ENCODE data around the gene KPNA2. TPM values are rescaled to one million over a fixed set of nuclear protein-coding genes. Genes with fewer than 3 reads are reported as not detected.

The KPNA2 gene
- total RNA-seq, 2 donors from 2014 or later, result 248 to 310 TPM

- no peaks in the 10 kb centered on the region for H3K36me3 Mint-ChIP-seq (ENCODE audit: low read depth)
- H3K4me3 ChIP-seq (ENCODE audit: low read length), result no peak overlapping the region
- no peak overlapping the region for H3K9ac ChIP-seq (ENCODE audit: extremely low read depth, low read length, poor library complexity, severe bottlenecking)
These were observed 17.9 kb downstream of the KPNA2 start for GRCh38 chr17:68053231-68054013.

GRCh38 chr17:68054296-68054900, 18.9 kb downstream of the KPNA2 start:
- H3K4me1 Mint-ChIP-seq, result peaks cover 6% of the 10 kb centered on the region
- no peaks in the 10 kb centered on the region for H3K27me3 Mint-ChIP-seq (ENCODE audit: insufficient read depth)
- no peak overlapping the region for H3K27ac ChIP-seq (ENCODE audit: low read depth, low read length)

More at GRCh38 chr17:68053231-68054013, 17.9 kb downstream of the KPNA2 start:
- Histone ChIP-seq H3K9me3 (ENCODE audit: control insufficient read depth, low read length) (no peaks in the 10 kb centered on the region), H3K36me3 (ENCODE audit: control insufficient read depth, insufficient read depth, low read length) (no peaks in the 10 kb centered on the region), H3K4me1 (ENCODE audit: control insufficient read depth, insufficient read depth, low read length) (no peaks in the 10 kb centered on the region), H3K27me3 (ENCODE audit: control insufficient read depth, insufficient read depth, low read length, poor library complexity, severe bottlenecking) (no peaks in the 10 kb centered on the region), H3K27ac (ENCODE audit: low read depth, low read length) (peak overlapping the region; percentile 53)
- Mint-ChIP-seq H3K27ac (no peak overlapping the region), H3K9me3 (peaks cover 8% of the 10 kb centered on the region), H3K4me1 (peaks cover 6% of the 10 kb centered on the region), H3K4me3 (no peak overlapping the region), H3K27me3 (ENCODE audit: insufficient read depth) (no peaks in the 10 kb centered on the region)
- WGBS, 2 experiments (ENCODE audit: insufficient coverage in 1 of 2, insufficient read length in 1 of 2), result 91% methylated on average over 7 to 9 of the region's 9 CpGs
- DNase-seq, result peak; percentile 52
- no peak for TF ChIP-seq CTCF (conservative IDR thresholded peaks at IDR 0.05)

GRCh38 chr17:68057531-68057952, 22.0 kb downstream of the KPNA2 start:
- no peaks in the 10 kb centered on the region for H3K36me3 Mint-ChIP-seq (ENCODE audit: low read depth)
- Histone ChIP-seq H3K27me3 (ENCODE audit: control insufficient read depth, insufficient read depth, low read length, poor library complexity, severe bottlenecking) (no peaks in the 10 kb centered on the region), H3K9me3 (ENCODE audit: control insufficient read depth, low read length) (no peaks in the 10 kb centered on the region), H3K27ac (ENCODE audit: low read depth, low read length) (no peak overlapping the region), H3K4me3 (ENCODE audit: low read length) (no peak overlapping the region), H3K36me3 (ENCODE audit: control insufficient read depth, insufficient read depth, low read length) (no peaks in the 10 kb centered on the region), H3K4me1 (ENCODE audit: control insufficient read depth, insufficient read depth, low read length) (no peaks in the 10 kb centered on the region), H3K9ac (ENCODE audit: extremely low read depth, low read length, poor library complexity, severe bottlenecking) (no peak overlapping the region)
- no peak overlapping the region for H3K27ac Mint-ChIP-seq
- peaks cover 3% of the 10 kb centered on the region for H3K9me3 Mint-ChIP-seq
- WGBS, 2 experiments (ENCODE audit: insufficient coverage in 1 of 2, insufficient read length in 1 of 2), result 63 to 68% methylated on average over 2 to 4 of the region's 4 CpGs
- TF ChIP-seq CTCF (conservative IDR thresholded peaks at IDR 0.05), result peak; percentile 76
- H3K4me1 Mint-ChIP-seq, result peaks cover 6% of the 10 kb centered on the region
- H3K27me3 Mint-ChIP-seq (ENCODE audit: insufficient read depth), result no peaks in the 10 kb centered on the region
- no peak overlapping the region for H3K4me3 Mint-ChIP-seq
- DNase-seq, result peak; percentile 78

More at GRCh38 chr17:68054296-68054900, 18.9 kb downstream of the KPNA2 start:
- H3K9me3 ChIP-seq (ENCODE audit: control insufficient read depth, low read length), result no peaks in the 10 kb centered on the region
- no peak for TF ChIP-seq CTCF (conservative IDR thresholded peaks at IDR 0.05)
- no peak overlapping the region for H3K9ac ChIP-seq (ENCODE audit: extremely low read depth, low read length, poor library complexity, severe bottlenecking)
- H3K36me3 Mint-ChIP-seq (ENCODE audit: low read depth), result no peaks in the 10 kb centered on the region
- no peak overlapping the region for H3K4me3 ChIP-seq (ENCODE audit: low read length)
- 86 to 90% methylated on average over 9 to 11 of the region's 11 CpGs for WGBS, 2 experiments (ENCODE audit: insufficient coverage in 1 of 2, insufficient read length in 1 of 2)
- no peaks in the 10 kb centered on the region for H3K27me3 ChIP-seq (ENCODE audit: control insufficient read depth, insufficient read depth, low read length, poor library complexity, severe bottlenecking)
- peaks cover 8% of the 10 kb centered on the region for H3K9me3 Mint-ChIP-seq
- H3K4me1 ChIP-seq (ENCODE audit: control insufficient read depth, insufficient read depth, low read length), result no peaks in the 10 kb centered on the region
- no peak overlapping the region for H3K27ac Mint-ChIP-seq
- no peak for DNase-seq
- no peaks in the 10 kb centered on the region for H3K36me3 ChIP-seq (ENCODE audit: control insufficient read depth, insufficient read depth, low read length)
- H3K4me3 Mint-ChIP-seq, result no peak overlapping the region
